Neutrophil (primary cell): ENCODE data around the gene C3orf33.

Experiments
- H3K27ac ChIP-seq: fragments of 200-600 bp; sonication (generic); 2 replicates; pipeline ENCODE4 v1.5.1; 2016; ENCODE audit warnings: mild to moderate bottlenecking, moderate library complexity
- H3K27me3 ChIP-seq: fragments of 200-600 bp; sonication (generic); 2 replicates; pipeline ENCODE4 v1.6.0; 2016; ENCODE audit warnings: mild to moderate bottlenecking
- H3K36me3 ChIP-seq: fragments of 200-600 bp; sonication (generic); 2 replicates; pipeline ENCODE4 v1.5.1; 2017
- H3K4me1 ChIP-seq, 2 experiments: fragments of 200-600 bp in 1 of 2; sonication (generic) in 1 of 2; 1 replicate in 1 of 2; 2 replicates in 1 of 2; pipeline versions ENCODE4 v1.5.1 to v1.6.1; 2013 to 2016; ENCODE audit warnings: low read depth in 1 of 2, low read length in 1 of 2, mild to moderate bottlenecking in 1 of 2, moderate library complexity in 1 of 2; ENCODE audit not compliant: control insufficient read depth in 1 of 2, insufficient read depth in 1 of 2
- H3K4me3 ChIP-seq, 2 experiments: fragments of 200-600 bp in 1 of 2; sonication (generic) in 1 of 2; 1 replicate in 1 of 2; 2 replicates in 1 of 2; pipeline ENCODE4 v1.5.1; 2013 to 2016; ENCODE audit warnings: low read depth in 1 of 2, low read length in 1 of 2, mild to moderate bottlenecking in 1 of 2, moderate library complexity in 1 of 2
- H3K9me3 ChIP-seq: fragments of 200-600 bp; sonication (generic); 2 replicates; pipeline ENCODE4 v1.5.1; 2016
- CTCF ChIP-seq: fragments of 200-600 bp; sonication (generic); IDR thresholded peaks from 2 replicates; pipeline ENCODE4 v1.5.1; 2016; ENCODE audit warnings: antibody characterized with exemption

C3orf33 gene

GRCh38 chr3:155772801-155773200 lies 33.3 kb downstream of the C3orf33 start:
- Histone ChIP-seq H3K9me3 (peaks cover 8% of the 10 kb centered on the region), H3K27me3 (no peaks in the 10 kb centered on the region), H3K27ac (no peak overlapping the region), H3K4me1 (no peaks in the 10 kb centered on the region), H3K36me3 (no peaks in the 10 kb centered on the region), H3K4me3 (no peak overlapping the region)
- no peak for TF ChIP-seq CTCF

GRCh38 chr3:155771126-155771525 lies 35.0 kb downstream of the C3orf33 start:
- TF ChIP-seq CTCF = no peak
- H3K9me3 ChIP-seq = peaks cover 8% of the 10 kb centered on the region
- no peaks in the 10 kb centered on the region for H3K4me1 ChIP-seq
- H3K27me3 ChIP-seq = no peaks in the 10 kb centered on the region
- no peak overlapping the region for H3K4me3 ChIP-seq
- no peak overlapping the region for H3K27ac ChIP-seq
- H3K36me3 ChIP-seq = no peaks in the 10 kb centered on the region

- no peak overlapping the region for H3K4me3 ChIP-seq
- no peak overlapping the region for H3K27ac ChIP-seq
- no peaks in the 10 kb centered on the region for H3K4me1 ChIP-seq
- H3K9me3 ChIP-seq = peaks cover 8% of the 10 kb centered on the region
- no peaks in the 10 kb centered on the region for H3K36me3 ChIP-seq
- no peaks in the 10 kb centered on the region for H3K27me3 ChIP-seq
- no peak for TF ChIP-seq CTCF
Observed at GRCh38 chr3:155766206-155766605, 39.9 kb downstream of the C3orf33 start.

- Histone ChIP-seq H3K9me3 (no peaks in the 10 kb centered on the region), H3K4me1 (no peaks in the 10 kb centered on the region), H3K4me3 (no peak overlapping the region), H3K36me3 (no peaks in the 10 kb centered on the region), H3K27ac (no peak overlapping the region), H3K27me3 (no peaks in the 10 kb centered on the region)
- no peak for TF ChIP-seq CTCF
Observed at GRCh38 chr3:155763870-155764463, 42.1 kb downstream of the C3orf33 start.

- Histone ChIP-seq H3K36me3 (no peaks in the 10 kb centered on the region), H3K4me1 (no peaks in the 10 kb centered on the region), H3K4me3 (no peak overlapping the region), H3K27me3 (no peaks in the 10 kb centered on the region), H3K27ac (no peak overlapping the region), H3K9me3 (no peaks in the 10 kb centered on the region)
- TF ChIP-seq CTCF = no peak
Observed at GRCh38 chr3:155760653-155761052, 45.4 kb downstream of the C3orf33 start.

GRCh38 chr3:155757577-155757976 lies 48.5 kb downstream of the C3orf33 start:
- TF ChIP-seq CTCF = no peak
- Histone ChIP-seq H3K4me3 (no peak overlapping the region), H3K4me1 (no peaks in the 10 kb centered on the region), H3K27ac (no peak overlapping the region), H3K36me3 (no peaks in the 10 kb centered on the region), H3K27me3 (no peaks in the 10 kb centered on the region), H3K9me3 (no peaks in the 10 kb centered on the region)
